Activated naive CD8-positive, alpha-beta T cell treated with anti-CD3 and anti-CD28 coated beads, Interleukin-2, amount 10 ng/mL, durations not matched to agents 7 days and 5 days (primary cell): ENCODE results near the gene GPR107. TPM values are rescaled to one million over a fixed set of nuclear protein-coding genes. Genes with fewer than 3 reads are reported as not detected.

Source experiments
- ATAC-seq: fragments of 150-1000 bp; cut with Tn5 transposase; one replicate; pipeline ENCODE4 v1.10.0; 2021; ENCODE audit warnings: low read depth, moderate library complexity
- POLR2A ChIA-PET: fragments of 350-600 bp; sonication (Branson Sonifier 250); formaldehyde crosslinking; loops from one replicate; lab custom pipeline; 2021; ENCODE audit warnings: antibody characterized with exemption; lab: Charles Lee
- DNase-seq: peaks from one replicate; pipeline ENCODE4 v3.0.0; 2021
- H3K27ac Mint-ChIP-seq: one replicate; pipeline ENCODE4 v1.8.0; 2022; ENCODE audit warnings: mild to moderate bottlenecking, mixed read lengths
- H3K27me3 Mint-ChIP-seq: one replicate; pipeline ENCODE4 v1.8.0; 2022; ENCODE audit warnings: mild to moderate bottlenecking, moderate library complexity, mixed read lengths
- H3K36me3 Mint-ChIP-seq: one replicate; pipeline ENCODE4 v1.8.0; 2021; ENCODE audit warnings: mild to moderate bottlenecking, mixed read lengths
- H3K4me1 Mint-ChIP-seq: one replicate; pipeline ENCODE4 v1.8.0; 2021; ENCODE audit warnings: mixed read lengths
- H3K4me3 Mint-ChIP-seq: one replicate; pipeline ENCODE4 v1.8.0; 2022; ENCODE audit warnings: mild to moderate bottlenecking, moderate library complexity, mixed read lengths
- H3K9me3 Mint-ChIP-seq: one replicate; pipeline ENCODE4 v1.8.0; 2021; ENCODE audit warnings: mixed read lengths
- total RNA-seq, 2 experiments: library from RNA; stranded (reverse); gene quantifications; one replicate each; pipeline ENCODE4 v1.2.3, GENCODE V29; 2021

The GPR107 gene
- total RNA-seq, 2 experiments from 2014 or later: 23.2 to 25.1 TPM

GRCh38 chr9:130084337-130084736, 30.6 kb downstream of the GPR107 start:
- Mint-ChIP-seq H3K9me3 (no peaks in the 10 kb centered on the region), H3K36me3 (peaks cover 17% of the 10 kb centered on the region), H3K4me3 (no peak overlapping the region), H3K27me3 (no peaks in the 10 kb centered on the region), H3K4me1 (peaks cover 2% of the 10 kb centered on the region), H3K27ac (no peak overlapping the region)
- ATAC-seq (no peak), DNase-seq (no peak)
- POLR2A ChIA-PET: no interaction called here

- Mint-ChIP-seq H3K9me3 (no peaks in the 10 kb centered on the region), H3K4me3 (no peak overlapping the region), H3K27me3 (no peaks in the 10 kb centered on the region), H3K4me1 (peaks cover 5% of the 10 kb centered on the region), H3K36me3 (peaks cover 22% of the 10 kb centered on the region), H3K27ac (no peak overlapping the region)
- ATAC-seq (no peak), DNase-seq (no peak)
- POLR2A ChIA-PET: interaction anchor here (0.7 kb wide), 1 partner anchor 19 kb away, joined by 4 read pairs; no protein-coding TSS in a partner anchor
Measured at GRCh38 chr9:130088051-130088450, 34.3 kb downstream of the GPR107 start.

- Mint-ChIP-seq H3K4me1 (peaks cover 5% of the 10 kb centered on the region), H3K4me3 (no peak overlapping the region), H3K27me3 (no peaks in the 10 kb centered on the region), H3K27ac (no peak overlapping the region), H3K9me3 (no peaks in the 10 kb centered on the region), H3K36me3 (peaks cover 23% of the 10 kb centered on the region)
- no peak for ATAC-seq
- POLR2A ChIA-PET: no interaction called here
- no peak for DNase-seq
Measured at GRCh38 chr9:130089141-130089540, 35.4 kb downstream of the GPR107 start.

GRCh38 chr9:130090915-130091314, 37.2 kb downstream of the GPR107 start:
- Mint-ChIP-seq H3K9me3 (no peaks in the 10 kb centered on the region), H3K4me3 (no peak overlapping the region), H3K27ac (no peak overlapping the region), H3K27me3 (no peaks in the 10 kb centered on the region), H3K36me3 (peaks cover 35% of the 10 kb centered on the region), H3K4me1 (peaks cover 10% of the 10 kb centered on the region)
- no peak for ATAC-seq
- DNase-seq: no peak
- POLR2A ChIA-PET: no interaction called here

GRCh38 chr9:130092910-130093309, 39.2 kb downstream of the GPR107 start:
- H3K27ac Mint-ChIP-seq: no peak overlapping the region
- DNase-seq (no peak), ATAC-seq (no peak)
- peaks cover 14% of the 10 kb centered on the region for H3K4me1 Mint-ChIP-seq
- H3K9me3 Mint-ChIP-seq: no peaks in the 10 kb centered on the region
- no peaks in the 10 kb centered on the region for H3K27me3 Mint-ChIP-seq
- POLR2A ChIA-PET: no interaction called here
- H3K36me3 Mint-ChIP-seq: peaks cover 42% of the 10 kb centered on the region
- H3K4me3 Mint-ChIP-seq: no peak overlapping the region

GRCh38 chr9:130095872-130096271, 42.2 kb downstream of the GPR107 start:
- ATAC-seq (no peak), DNase-seq (no peak)
- POLR2A ChIA-PET: no interaction called here
- no peaks in the 10 kb centered on the region for H3K9me3 Mint-ChIP-seq
- H3K4me3 Mint-ChIP-seq: no peak overlapping the region
- H3K27ac Mint-ChIP-seq: no peak overlapping the region
- peaks cover 20% of the 10 kb centered on the region for H3K4me1 Mint-ChIP-seq
- peaks cover 47% of the 10 kb centered on the region for H3K36me3 Mint-ChIP-seq
- no peaks in the 10 kb centered on the region for H3K27me3 Mint-ChIP-seq

GRCh38 chr9:130100681-130101080, 47.0 kb downstream of the GPR107 start:
- ATAC-seq (no peak), DNase-seq (no peak)
- no peak overlapping the region for H3K27ac Mint-ChIP-seq
- POLR2A ChIA-PET: no interaction called here
- no peaks in the 10 kb centered on the region for H3K9me3 Mint-ChIP-seq
- peaks cover 12% of the 10 kb centered on the region for H3K4me1 Mint-ChIP-seq
- no peaks in the 10 kb centered on the region for H3K27me3 Mint-ChIP-seq
- H3K4me3 Mint-ChIP-seq: no peak overlapping the region
- H3K36me3 Mint-ChIP-seq: peaks cover 29% of the 10 kb centered on the region

- no peak for ATAC-seq
- POLR2A ChIA-PET: no interaction called here
- H3K9me3 Mint-ChIP-seq: no peaks in the 10 kb centered on the region
Measured at GRCh38 chr9:130101915-130102314, 48.2 kb downstream of the GPR107 start.

GRCh38 chr9:130104491-130105193, 50.9 kb downstream of the GPR107 start:
- Mint-ChIP-seq H3K27me3 (no peaks in the 10 kb centered on the region), H3K9me3 (no peaks in the 10 kb centered on the region), H3K27ac (no peak overlapping the region), H3K4me1 (peaks cover 11% of the 10 kb centered on the region), H3K4me3 (no peak overlapping the region), H3K36me3 (peaks cover 24% of the 10 kb centered on the region)
- POLR2A ChIA-PET: no interaction called here
- DNase-seq (no peak), ATAC-seq (no peak)

More at GRCh38 chr9:130101915-130102314, 48.2 kb downstream of the GPR107 start:
- DNase-seq: no peak
- no peak overlapping the region for H3K27ac Mint-ChIP-seq
- H3K4me3 Mint-ChIP-seq: no peak overlapping the region
- H3K4me1 Mint-ChIP-seq: peaks cover 8% of the 10 kb centered on the region
- H3K36me3 Mint-ChIP-seq: peaks cover 30% of the 10 kb centered on the region
- H3K27me3 Mint-ChIP-seq: no peaks in the 10 kb centered on the region

- POLR2A ChIA-PET: no interaction called here
- ATAC-seq (peak; percentile 31), DNase-seq (no peak)
- Mint-ChIP-seq H3K9me3 (no peaks in the 10 kb centered on the region), H3K36me3 (peaks cover 22% of the 10 kb centered on the region), H3K27ac (peak overlapping the region; percentile 65), H3K27me3 (no peaks in the 10 kb centered on the region), H3K4me3 (no peak overlapping the region), H3K4me1 (peaks cover 17% of the 10 kb centered on the region)
Measured at GRCh38 chr9:130106860-130107233, 53.1 kb downstream of the GPR107 start.

- Mint-ChIP-seq H3K27ac (peak overlapping the region; percentile 65), H3K4me1 (peaks cover 17% of the 10 kb centered on the region), H3K9me3 (no peaks in the 10 kb centered on the region), H3K27me3 (no peaks in the 10 kb centered on the region), H3K36me3 (peaks cover 22% of the 10 kb centered on the region), H3K4me3 (no peak overlapping the region)
- ATAC-seq: peak; percentile 77
- DNase-seq: peak; percentile 74
- POLR2A ChIA-PET: interaction anchor here (0.6 kb wide), 1 partner anchor 19 kb away, joined by 4 read pairs; no protein-coding TSS in a partner anchor
Measured at GRCh38 chr9:130107234-130107861, 53.6 kb downstream of the GPR107 start.

- Mint-ChIP-seq H3K27ac (no peak overlapping the region), H3K4me3 (no peak overlapping the region), H3K9me3 (no peaks in the 10 kb centered on the region), H3K4me1 (peaks cover 17% of the 10 kb centered on the region), H3K36me3 (peaks cover 22% of the 10 kb centered on the region), H3K27me3 (no peaks in the 10 kb centered on the region)
- DNase-seq: no peak
- ATAC-seq: no peak
- POLR2A ChIA-PET: no interaction called here
Measured at GRCh38 chr9:130107955-130108354, 54.2 kb downstream of the GPR107 start.

GRCh38 chr9:130110166-130110565, 56.5 kb downstream of the GPR107 start:
- Mint-ChIP-seq H3K27ac (no peak overlapping the region), H3K4me3 (no peak overlapping the region), H3K27me3 (no peaks in the 10 kb centered on the region), H3K9me3 (no peaks in the 10 kb centered on the region), H3K4me1 (peaks cover 17% of the 10 kb centered on the region), H3K36me3 (peaks cover 22% of the 10 kb centered on the region)
- DNase-seq: no peak
- no peak for ATAC-seq
- POLR2A ChIA-PET: no interaction called here

GRCh38 chr9:130110596-130111021, 56.9 kb downstream of the GPR107 start:
- Mint-ChIP-seq H3K4me1 (peaks cover 17% of the 10 kb centered on the region), H3K4me3 (no peak overlapping the region), H3K36me3 (peaks cover 22% of the 10 kb centered on the region)

More at GRCh38 chr9:130110596-130111021, 56.9 kb downstream of the GPR107 start:
- POLR2A ChIA-PET: no interaction called here
- ATAC-seq: no peak
- no peaks in the 10 kb centered on the region for H3K27me3 Mint-ChIP-seq
- no peak for DNase-seq
- no peaks in the 10 kb centered on the region for H3K9me3 Mint-ChIP-seq
- no peak overlapping the region for H3K27ac Mint-ChIP-seq
